Neural crest cell (in vitro differentiated cells): Measurements from ENCODE around the gene ARHGDIB. TPM values are rescaled to one million over a fixed set of nuclear protein-coding genes. Genes with fewer than 3 reads are reported as not detected.

Experiments used
- DNase-seq: peaks from one replicate; pipeline ENCODE4 v3.0.0; 2021; ENCODE audit warnings: low read depth, mixed read lengths, low spot score
- H3K27ac Mint-ChIP-seq: one replicate; pipeline ENCODE4 v1.8.0; 2021; ENCODE audit warnings: mild to moderate bottlenecking, mixed read lengths; ENCODE audit not compliant: unreplicated experiment
- H3K27me3 Mint-ChIP-seq: 2 replicates; pipeline ENCODE4 v1.8.0; 2021; ENCODE audit warnings: low read depth, mild to moderate bottlenecking, mixed read lengths
- H3K36me3 Mint-ChIP-seq: 2 replicates; pipeline ENCODE4 v1.8.0; 2021; ENCODE audit warnings: low read depth, mild to moderate bottlenecking, mixed read lengths
- H3K4me1 Mint-ChIP-seq: 2 replicates; pipeline ENCODE4 v1.8.0; 2021; ENCODE audit warnings: mixed read lengths
- H3K4me3 Mint-ChIP-seq: one replicate; pipeline ENCODE4 v1.8.0; 2021; ENCODE audit warnings: mild to moderate bottlenecking, mixed read lengths
- H3K9me3 Mint-ChIP-seq: 2 replicates; pipeline ENCODE4 v1.8.0; 2021; ENCODE audit warnings: mixed read lengths
- total RNA-seq: library from RNA; stranded (reverse); gene quantifications from 2 replicates; pipeline ENCODE4 v1.2.1, GENCODE V29; 2021
- TF ChIP-seq, protein P1 (sequence below): fragments of 200-600 bp; sonication (generic); conservative IDR thresholded peaks from 2 replicates; pipeline ENCODE4 v1.5.0; 2021; ENCODE audit warnings: antibody characterized with exemption, mild to moderate bottlenecking

ARHGDIB gene
- total RNA-seq, 1 donor from 2014 or later: 1.5 TPM

DNA sequence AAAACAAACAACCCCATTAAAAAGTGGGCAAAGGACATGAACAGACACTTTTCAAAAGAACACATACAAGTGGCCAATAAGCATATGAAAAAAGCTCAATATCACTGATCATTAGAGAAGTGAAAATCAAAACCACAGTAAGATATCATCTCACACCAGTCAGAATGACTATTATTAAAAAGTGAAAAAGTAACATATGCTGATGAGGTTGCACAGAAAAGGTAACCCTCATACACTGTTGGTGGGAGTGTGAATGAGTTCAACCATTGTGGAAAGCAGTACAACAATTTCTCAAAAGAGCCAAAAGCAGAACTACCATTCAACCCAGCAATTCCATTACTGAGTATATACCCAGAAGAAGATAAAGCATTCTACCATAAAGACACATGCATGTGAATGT is 29.7 kb upstream of the ARHGDIB start:
- TF ChIP-seq, protein P1, sequence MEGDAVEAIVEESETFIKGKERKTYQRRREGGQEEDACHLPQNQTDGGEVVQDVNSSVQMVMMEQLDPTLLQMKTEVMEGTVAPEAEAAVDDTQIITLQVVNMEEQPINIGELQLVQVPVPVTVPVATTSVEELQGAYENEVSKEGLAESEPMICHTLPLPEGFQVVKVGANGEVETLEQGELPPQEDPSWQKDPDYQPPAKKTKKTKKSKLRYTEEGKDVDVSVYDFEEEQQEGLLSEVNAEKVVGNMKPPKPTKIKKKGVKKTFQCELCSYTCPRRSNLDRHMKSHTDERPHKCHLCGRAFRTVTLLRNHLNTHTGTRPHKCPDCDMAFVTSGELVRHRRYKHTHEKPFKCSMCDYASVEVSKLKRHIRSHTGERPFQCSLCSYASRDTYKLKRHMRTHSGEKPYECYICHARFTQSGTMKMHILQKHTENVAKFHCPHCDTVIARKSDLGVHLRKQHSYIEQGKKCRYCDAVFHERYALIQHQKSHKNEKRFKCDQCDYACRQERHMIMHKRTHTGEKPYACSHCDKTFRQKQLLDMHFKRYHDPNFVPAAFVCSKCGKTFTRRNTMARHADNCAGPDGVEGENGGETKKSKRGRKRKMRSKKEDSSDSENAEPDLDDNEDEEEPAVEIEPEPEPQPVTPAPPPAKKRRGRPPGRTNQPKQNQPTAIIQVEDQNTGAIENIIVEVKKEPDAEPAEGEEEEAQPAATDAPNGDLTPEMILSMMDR: no peak
- peaks cover 7% of the 10 kb centered on the region for H3K9me3 Mint-ChIP-seq

DNA sequence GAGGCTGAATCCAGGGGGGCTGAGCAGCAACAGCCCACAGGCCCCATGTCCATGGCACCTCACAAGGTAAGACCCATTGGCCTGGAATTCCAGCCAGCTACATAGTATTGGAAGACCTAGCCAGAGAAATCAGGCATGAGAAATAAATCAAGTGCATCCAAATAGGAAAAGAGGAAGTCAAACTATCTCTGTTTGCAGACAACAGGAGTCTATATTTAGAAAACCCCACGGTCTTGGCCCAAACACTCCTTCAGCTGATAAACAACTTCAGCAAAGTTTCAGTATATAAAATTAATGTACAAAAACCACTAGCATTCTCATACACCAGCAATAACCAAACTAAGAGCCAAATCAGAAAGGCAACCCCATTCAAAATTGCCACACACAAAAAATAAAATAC is 28.4 kb upstream of the ARHGDIB start:
- DNase-seq: no peak
- peaks cover under 1% of the 10 kb centered on the region for H3K4me1 Mint-ChIP-seq
- no peak overlapping the region for H3K27ac Mint-ChIP-seq
- TF ChIP-seq, protein P1: no peak
- H3K36me3 Mint-ChIP-seq: no peaks in the 10 kb centered on the region
- no peak overlapping the region for H3K4me3 Mint-ChIP-seq
- H3K9me3 Mint-ChIP-seq: peaks cover 7% of the 10 kb centered on the region
- no peaks in the 10 kb centered on the region for H3K27me3 Mint-ChIP-seq

More for the DNA sequence above, 29.7 kb upstream of the ARHGDIB start:
- Mint-ChIP-seq H3K4me1 (no peaks in the 10 kb centered on the region), H3K36me3 (no peaks in the 10 kb centered on the region), H3K27ac (no peak overlapping the region), H3K4me3 (no peak overlapping the region), H3K27me3 (no peaks in the 10 kb centered on the region)
- no peak for DNase-seq

DNA sequence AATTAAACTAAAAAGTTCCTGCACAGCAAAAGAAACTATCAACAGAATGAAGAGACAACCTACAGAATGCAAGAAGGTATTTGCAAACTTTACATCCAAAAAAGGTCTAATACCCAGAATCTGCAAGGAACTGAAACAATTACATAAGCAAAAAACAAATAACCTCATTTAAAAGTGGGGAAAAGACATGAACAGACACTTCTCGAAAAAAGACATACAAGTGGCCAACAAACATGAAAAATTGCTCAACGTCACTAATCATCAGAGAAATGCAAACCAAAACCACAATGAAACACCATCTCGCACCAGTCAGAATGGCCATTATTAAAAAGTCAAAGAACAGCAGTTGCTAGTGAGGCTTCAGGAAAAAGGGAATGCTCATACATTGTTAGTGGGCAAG is 26.6 kb upstream of the ARHGDIB start:
- Mint-ChIP-seq H3K4me3 (no peak overlapping the region), H3K27me3 (no peaks in the 10 kb centered on the region), H3K4me1 (peaks cover 10% of the 10 kb centered on the region), H3K27ac (no peak overlapping the region), H3K36me3 (peaks cover 2% of the 10 kb centered on the region), H3K9me3 (peaks cover 7% of the 10 kb centered on the region)
- TF ChIP-seq, protein P1: no peak
- no peak for DNase-seq

DNA sequence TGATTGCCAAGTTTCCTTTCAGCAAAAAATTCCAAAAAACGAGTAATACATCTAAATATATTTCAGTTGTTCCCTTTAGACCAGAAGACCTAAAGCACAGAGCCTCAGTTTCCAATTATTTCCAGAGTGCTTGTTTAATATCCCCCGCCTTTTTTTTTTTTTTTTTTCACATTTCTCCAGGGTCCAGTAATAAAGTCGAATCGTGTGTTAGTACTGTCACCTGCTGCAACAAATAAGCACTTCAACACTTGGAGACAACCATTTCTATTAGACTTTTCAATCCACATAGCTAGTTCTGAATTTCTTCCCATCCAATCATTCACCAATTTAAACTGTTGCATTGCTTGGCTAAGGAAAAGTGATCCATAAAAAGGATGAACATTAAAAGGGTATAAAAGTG is 25.0 kb upstream of the ARHGDIB start:
- H3K4me1 Mint-ChIP-seq: peaks cover 10% of the 10 kb centered on the region
- H3K27me3 Mint-ChIP-seq: no peaks in the 10 kb centered on the region
- DNase-seq: no peak
- no peak overlapping the region for H3K4me3 Mint-ChIP-seq
- H3K9me3 Mint-ChIP-seq: peaks cover 7% of the 10 kb centered on the region
- peaks cover 2% of the 10 kb centered on the region for H3K36me3 Mint-ChIP-seq
- no peak overlapping the region for H3K27ac Mint-ChIP-seq
- TF ChIP-seq, protein P1: no peak

DNA sequence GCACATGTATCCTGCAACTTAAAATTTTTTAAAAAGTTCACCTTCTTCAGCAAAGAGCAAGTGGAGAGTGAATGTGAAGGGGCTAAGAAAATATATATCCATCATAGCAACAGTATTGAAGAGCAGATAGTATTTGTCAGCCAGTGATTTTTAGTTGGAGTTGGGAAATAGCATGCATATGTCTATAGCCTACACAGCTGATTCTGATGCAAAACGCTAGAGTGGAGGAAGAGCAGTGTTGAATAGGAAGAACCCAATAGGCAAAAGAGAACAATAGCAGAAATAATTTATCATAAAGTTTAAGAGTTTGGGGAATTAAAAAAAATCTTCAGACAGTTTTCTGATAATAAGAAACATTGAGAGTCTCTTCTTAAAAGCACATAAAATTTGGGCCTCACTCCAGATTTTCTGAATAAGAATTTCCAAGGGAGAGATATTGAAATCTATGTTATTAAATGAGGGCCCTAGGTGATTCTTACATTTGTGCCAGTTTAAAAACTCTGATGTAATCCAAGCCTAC is 23.4 kb upstream of the ARHGDIB start:
- H3K36me3 Mint-ChIP-seq: peaks cover 2% of the 10 kb centered on the region
- peaks cover 7% of the 10 kb centered on the region for H3K9me3 Mint-ChIP-seq
- H3K27ac Mint-ChIP-seq: no peak overlapping the region
- peaks cover 10% of the 10 kb centered on the region for H3K4me1 Mint-ChIP-seq
- H3K27me3 Mint-ChIP-seq: no peaks in the 10 kb centered on the region
- TF ChIP-seq, protein P1: no peak
- DNase-seq: no peak
- no peak overlapping the region for H3K4me3 Mint-ChIP-seq
